ENCODE measurements around the gene SLC22A31.

- TF ChIP-seq POLR2A (IDR thresholded peaks at IDR 0.05) (no peak), CTCF (IDR thresholded peaks at IDR 0.05 in 8 of 11, conservative IDR thresholded peaks at IDR 0.05 in 3 of 11) (no peak), POLR2AphosphoS5 (IDR thresholded peaks at IDR 0.05) (peak in 1 of 3 donors; percentile 52)
These were observed 50.1 kb downstream of the SLC22A31 start for GRCh38 chr16:89150090-89150835.

All from spleen (tissue), 7 donors.